Measurements from ENCODE around the gene JAG2.
"Not testable (repeated sequence)": the region's sequence is repeated elsewhere in the genome, so short reads cannot be mapped to it uniquely, and the experiment has no call there.

Gene JAG2

DNA sequence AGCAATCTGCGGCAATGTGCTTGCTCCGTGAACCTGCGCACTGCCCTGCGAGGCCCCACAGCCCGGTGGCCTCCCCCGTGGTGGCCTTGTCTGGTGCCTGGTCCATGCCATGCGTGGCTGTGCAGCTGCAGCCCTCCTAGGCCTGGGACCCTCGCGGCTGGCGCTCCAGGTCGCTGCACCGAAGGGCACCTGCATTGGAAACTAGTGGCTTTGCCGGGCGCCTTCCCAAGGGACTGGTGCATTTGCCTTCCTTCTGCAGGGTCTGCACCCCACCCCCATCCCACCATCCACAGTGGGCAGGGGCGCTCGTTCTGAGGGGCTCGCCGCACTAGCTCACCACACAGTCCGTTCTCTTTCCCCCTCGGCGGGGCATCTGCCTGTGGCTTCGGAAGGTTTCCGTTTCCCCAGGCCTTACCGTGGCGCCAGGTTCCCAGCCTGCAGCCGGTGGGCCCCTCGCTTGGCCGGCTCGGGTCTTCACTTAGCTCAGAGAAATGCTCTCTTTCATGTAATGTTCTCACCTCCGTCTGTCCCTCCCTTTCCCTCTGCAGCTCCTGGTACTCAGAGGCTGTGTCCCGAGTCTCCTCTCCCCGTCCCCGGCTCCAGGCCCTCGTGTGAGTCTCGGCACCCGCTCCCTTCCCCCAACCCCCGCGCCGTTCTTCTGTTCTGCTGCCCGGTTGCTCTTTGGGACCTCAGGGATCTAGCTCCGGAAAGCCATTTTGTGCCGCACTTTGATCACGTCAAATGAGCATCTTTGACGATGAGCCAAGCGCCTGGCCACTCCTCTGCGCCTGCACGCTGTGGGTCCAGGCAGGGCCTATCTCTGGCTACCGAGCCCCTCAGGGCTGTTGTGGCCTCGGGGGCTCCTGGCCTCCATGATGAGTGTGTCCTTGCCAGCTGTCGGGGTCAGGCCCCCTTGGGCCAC is 31.9 kb downstream of the JAG2 start:
- DNase-seq, result no peak

DNA sequence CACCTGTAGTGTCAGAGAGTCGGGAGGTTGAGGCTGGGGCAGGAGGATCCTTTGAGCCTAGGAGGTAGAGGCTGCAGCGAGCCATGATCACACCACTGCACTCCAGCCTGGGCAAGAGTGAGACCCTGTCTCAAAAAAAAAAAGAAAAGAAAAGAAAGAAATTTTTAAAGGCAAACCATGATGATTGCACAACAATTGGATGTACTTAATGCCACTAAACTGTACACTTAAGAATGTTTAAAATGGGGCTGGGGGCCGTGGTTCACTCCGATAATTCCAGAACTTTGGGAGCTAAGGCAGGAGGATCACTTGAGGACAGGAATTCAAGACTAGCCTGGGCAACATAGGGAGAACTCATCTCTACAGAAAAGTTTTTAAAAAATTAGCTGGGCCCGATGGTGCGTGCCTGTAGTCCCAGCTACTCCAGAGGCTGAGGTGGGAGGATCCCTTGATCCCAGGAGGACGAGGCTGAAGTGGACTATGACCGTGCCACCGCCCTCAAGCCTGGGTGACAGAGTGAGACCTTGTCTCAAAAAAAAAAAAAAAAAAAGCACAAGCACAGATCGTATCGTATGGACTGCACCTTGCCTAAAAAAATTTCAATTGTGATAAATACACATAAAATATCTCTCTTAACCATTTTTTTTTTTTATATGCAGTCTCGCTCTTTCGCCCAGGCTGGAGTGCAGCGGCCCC is 32.7 kb downstream of the JAG2 start:
- DNase-seq, result no peak

- DNase-seq, result no peak
Observed at GRCh38 chr14:105132921-105133654, 35.5 kb downstream of the JAG2 start.

DNA sequence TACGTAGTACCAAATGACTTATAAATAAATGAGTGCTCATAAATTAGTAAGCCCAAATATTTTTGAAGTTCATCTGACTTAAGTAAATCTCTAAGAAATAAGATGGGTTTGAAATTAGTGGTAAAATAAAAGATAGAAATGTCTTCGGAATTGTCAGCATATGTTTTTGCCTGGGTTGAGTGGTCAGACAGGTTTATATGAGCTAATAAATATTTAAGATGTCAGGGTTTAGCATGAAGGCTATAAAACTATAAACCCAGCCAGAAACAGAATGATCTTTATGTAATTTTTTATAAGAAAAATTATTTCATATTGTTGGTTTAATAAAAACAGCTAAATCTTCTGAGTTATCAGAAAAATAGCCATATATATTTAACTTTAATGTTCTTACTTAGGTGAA is 37.3 kb downstream of the JAG2 start:
- DNase-seq, result no peak

DNA sequence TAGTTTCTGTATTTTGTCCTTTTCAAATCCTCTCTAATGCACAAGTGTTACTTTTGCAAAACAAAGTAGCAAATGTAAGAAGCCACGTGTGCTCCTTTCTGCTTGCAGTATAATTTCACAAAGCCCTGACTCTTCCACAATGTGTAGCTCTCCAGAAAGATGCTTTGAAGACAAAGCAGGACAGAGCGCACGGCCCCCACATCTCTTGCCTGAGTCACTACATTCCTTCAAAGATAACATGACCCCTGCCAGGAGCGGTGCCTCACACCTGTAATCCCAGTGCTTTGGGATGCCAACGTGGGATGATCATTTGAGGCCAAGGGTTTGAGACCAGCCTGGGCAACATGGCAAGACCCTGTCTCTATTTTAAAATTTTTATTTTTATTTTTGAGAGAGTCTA is 40.5 kb downstream of the JAG2 start:
- no peak for DNase-seq

GRCh38 chr14:105126981-105127329 is 41.6 kb downstream of the JAG2 start:
- DNase-seq, result no peak

DNA sequence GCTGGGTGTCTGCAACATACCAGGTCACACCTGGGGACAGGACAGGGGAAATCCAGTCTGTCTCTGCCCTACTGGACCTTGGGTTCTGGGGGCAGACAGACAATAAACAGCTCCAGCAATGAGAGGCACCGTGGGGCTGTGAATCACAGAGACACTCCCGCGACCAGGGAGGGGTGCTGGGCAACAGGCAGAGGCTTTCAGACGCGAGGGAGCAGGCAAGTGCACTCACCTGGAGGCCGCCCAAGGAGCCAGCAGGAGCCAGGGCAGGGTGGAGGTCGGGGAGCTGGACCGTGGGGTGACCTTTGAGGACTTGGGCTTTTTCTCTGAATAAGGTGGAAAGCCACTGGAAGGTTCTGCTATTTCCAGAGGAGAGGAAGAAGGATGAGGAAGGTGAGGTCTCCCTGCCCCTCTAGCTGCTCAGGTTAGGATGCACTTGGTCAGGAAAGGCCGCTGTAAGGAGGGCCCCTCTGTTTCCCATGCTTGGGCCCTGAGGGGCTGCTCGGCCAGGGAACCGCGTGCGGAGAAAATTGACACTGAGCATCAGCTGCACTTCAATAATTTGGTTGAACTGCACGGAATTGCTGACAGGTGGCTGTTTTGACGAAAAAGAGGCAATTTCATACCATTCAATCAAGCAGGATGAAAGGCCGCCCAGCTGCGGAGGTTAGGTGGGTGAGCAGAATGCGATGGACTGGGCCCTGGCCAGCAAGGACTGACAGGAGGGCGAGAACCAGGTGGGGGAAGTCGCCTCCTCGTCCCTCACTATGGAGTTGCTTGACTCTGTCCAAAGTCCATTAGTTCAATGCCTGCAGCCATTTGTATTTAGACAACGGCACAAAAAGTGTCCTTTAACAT is 42.2 kb downstream of the JAG2 start:
- no peak for DNase-seq

- no peak for DNase-seq
Observed at GRCh38 chr14:105124823-105125222, 43.8 kb downstream of the JAG2 start.

DNA sequence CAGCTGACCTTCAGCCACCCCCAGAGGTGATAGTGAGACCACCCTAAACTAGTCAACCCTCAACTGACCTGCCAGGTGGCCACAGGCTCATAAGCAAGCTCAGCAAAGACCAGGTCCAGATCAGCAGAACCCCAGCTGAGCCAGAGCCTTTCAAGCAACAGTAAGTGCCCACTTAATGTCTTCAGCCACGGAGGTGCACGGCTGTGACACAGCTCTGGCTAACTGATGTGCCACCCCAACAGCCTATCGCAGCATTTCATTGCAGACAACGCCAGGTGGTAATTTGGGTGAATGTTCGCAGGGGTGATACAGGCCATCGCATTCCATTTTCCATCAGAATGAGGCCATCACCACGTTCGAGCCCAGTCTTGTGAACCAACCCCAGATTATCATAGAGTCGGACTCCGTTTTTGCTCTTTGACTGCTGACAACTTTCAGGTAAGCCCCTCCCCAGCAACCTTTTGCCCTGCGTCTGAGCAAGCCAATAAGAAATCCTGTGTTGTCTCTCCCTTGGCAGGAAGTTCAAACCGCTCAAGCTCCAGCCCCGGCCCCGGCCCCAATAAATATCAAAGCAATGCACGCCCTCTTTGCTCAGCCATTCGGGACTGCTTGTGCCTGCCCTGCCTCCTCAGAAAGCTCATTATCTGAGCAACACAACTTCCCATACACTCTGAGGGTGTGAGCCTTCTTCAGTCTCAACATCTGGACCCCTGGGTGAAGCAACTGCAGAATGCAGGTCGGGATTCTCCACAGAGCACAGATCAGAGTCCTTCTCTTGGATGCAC is 44.4 kb downstream of the JAG2 start:
- DNase-seq, result no peak

GRCh38 chr14:105123064-105123665 is 45.4 kb downstream of the JAG2 start:
- DNase-seq, result no peak

DNA sequence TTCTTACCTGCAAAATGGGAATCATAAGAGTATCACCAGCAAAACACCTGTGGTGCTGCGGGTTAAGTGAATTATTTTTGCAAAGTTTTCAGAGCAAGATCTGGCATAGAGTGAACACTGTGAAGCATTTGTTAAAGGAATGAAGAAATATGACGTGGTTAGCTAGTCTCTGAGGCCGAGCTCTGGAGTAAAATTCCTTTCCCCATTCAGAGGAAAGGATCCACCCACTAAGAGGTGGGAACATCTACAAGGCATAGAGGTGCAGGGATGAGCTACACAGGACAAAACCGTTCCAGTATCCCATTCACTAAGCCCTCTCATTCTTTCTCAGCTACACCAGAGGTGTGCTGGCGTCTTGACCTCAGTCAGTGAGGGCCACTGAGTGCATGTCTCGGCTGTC is 48.5 kb downstream of the JAG2 start:
- no peak for DNase-seq

GRCh38 chr14:105119408-105120025 is 49.1 kb downstream of the JAG2 start:
- no peak for DNase-seq

GRCh38 chr14:105118646-105119407 is 49.7 kb downstream of the JAG2 start:
- no peak for DNase-seq

DNA sequence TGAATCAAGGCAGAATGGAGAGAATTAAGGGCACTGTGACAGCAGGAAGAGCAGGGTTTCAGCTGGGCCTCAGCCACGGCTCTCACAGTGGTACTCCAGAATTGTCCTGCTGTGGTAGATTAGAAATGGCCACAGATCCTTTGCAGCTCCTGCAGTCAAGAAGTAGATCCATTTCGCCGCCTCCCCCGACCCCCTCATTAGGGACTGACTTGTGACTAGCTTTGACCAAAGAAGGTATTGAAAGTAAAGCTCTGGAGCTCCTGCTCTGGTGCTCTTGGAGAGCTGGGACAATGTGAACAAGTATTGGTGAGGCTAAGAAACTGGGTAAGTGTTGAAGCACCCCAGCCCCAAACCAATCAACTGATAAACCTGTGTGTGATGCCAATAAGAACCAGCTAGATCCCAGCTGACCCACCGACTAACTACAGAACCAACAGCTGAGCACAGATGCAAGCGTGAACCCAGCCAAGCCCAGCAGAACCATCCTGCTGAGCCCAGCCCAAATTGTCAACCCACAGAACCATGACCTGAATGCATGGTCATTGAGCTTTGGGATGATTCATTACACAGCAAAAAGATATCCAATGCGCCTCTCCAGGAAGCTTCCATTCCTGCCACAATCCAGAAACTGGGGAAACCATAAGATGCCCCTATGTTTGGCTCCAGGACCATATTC is 50.7 kb downstream of the JAG2 start:
- DNase-seq, result no peak

DNA sequence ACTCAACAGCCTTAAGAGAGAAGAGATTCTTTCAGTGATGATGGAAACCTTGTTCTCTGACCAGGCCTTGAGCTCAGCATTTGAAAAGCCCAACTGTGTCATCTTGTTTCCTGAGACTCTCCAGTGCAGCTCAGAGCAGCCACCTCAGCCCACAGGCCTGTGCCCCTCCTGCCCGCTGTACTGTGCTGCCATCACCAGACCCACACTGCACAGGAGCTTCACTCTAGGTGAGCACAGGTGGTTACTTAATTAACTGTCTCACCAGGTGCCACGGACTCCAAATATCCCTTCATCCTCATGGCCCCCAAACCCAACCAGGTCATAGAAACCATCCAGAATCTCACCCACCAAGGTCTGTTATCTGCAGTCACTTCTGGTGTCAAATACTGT is 51.3 kb downstream of the JAG2 start:
- DNase-seq, result no peak

GRCh38 chr14:105116451-105117256 is 51.9 kb downstream of the JAG2 start:
- DNase-seq, result no peak

DNA sequence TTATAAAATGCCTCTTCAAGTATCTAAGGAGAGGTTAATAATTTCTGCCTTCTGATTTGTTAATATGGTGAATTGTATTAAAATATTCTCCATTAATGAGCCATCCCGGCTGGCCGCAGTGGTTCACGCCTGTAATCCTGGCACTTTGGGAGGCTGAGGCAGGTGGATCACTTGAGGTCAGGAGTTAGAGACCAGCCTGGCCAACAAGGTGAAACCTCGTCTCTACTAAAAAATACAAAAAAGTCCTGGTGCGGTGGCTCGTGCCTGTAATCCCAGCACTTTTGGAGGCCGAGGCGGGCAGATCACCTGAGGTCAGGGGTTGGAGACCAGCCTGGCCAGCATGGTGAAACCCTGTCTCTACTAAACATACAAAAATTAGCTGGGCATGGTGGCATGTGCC is 59.3 kb downstream of the JAG2 start:
- not testable (repeated sequence) for DNase-seq

DNA sequence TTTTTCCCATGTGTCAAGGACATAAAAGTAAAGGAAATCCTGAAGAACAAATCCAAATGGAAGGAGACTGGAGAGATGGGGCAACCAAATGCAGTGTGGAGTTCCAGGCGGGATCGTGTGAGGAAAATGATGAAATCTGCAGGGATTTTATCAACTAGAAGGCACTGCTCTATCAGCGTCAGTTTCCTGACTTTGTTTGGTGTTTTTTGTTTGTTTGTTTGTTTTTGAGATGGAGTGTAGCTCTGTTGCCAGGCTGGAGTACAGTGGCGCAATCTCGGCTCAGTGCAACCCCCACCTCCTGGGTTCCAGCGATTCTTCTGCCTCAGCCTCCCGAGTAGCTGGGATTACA is 60.1 kb downstream of the JAG2 start:
- no peak for DNase-seq

Data from SW 1271 (cell line).